ENCODE results near the gene ZNF473.

Gene ZNF473

GRCh38 chr19:50003810-50004419, 21.9 kb upstream of the ZNF473 start:
- peak; percentile 50 for DNase-seq

DNA sequence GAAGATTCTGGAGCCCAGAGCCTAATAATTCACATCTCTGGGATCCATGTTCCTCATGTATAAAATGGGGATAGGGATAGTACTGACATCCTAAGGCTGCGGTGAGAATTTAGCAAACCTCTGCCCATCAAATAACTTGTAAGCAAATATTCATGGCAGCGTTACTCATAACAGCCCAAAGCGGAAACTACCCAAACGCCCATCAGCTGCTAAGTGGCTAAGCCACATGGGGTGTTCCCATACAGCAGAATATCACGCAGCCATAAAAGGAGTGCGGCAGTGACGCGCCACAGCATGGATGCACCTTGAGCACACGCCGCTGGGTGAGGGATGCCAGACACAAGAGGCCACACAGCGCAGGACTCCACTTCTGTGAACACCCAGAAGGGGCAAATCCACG, 20.4 kb upstream of the ZNF473 start:
- no peak for DNase-seq

- no peak for DNase-seq
These were observed 18.6 kb upstream of the ZNF473 start for GRCh38 chr19:50007170-50007569.

- no peak for DNase-seq
These were observed 17.9 kb upstream of the ZNF473 start for GRCh38 chr19:50007947-50008346.

DNA sequence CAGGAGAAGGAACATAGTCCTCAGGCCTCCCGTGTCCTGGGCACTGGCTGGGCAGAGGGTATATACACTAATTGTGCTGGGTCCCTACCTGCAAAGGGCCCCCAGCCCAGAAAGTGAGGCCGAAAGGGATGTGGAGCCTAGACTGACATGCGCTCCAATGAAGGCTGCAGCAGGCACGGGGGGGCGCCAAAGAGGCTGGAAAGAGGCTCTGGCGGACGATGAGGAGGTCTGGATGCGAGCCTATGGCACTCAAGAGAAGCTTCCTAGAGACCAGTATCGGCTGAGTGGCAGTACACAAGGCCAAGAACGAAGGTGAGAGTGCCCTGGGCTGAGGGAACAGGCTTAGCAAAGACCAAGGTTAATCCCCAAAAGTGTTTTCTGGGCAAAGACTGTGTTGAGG, 17.3 kb upstream of the ZNF473 start:
- DNase-seq = no peak

- no peak for DNase-seq
These were observed 9.5 kb upstream of the ZNF473 start for GRCh38 chr19:50016225-50016807.

GRCh38 chr19:50020481-50020880, 5.3 kb upstream of the ZNF473 start:
- no peak for DNase-seq

DNA sequence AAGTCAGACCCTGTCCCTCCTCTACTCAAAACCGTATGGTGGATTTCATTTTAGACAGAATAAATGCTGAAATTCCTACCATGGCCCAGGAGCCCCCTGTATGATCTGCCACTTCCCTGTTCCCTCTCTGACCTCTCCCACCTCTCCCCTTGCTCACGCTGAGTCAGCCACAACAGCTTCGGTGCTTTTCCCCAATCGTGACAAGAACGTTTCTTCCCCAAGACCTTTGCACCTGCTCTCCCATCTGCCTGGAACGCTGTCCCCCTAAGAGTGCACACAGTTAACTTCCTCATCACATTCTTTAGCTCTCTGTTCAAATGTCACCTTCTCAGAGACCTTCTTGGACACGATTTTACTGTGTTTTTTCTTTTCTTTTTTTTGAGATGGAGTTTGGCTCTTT, 3.0 kb upstream of the ZNF473 start:
- DNase-seq = no peak

DNA sequence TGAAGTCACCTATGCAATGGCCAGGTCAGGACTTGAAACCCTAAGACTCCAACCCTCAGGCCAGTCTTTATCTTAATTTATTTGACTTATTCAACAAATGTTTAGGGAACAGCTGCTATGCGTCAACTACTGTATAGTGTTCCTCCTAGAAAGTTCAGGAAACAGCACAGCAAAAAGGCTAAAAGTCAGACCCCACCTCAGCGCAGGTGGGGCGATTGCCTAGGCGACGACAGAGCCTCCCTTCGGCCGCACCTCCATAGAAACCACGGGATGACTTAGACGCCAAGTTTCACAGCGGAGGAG, 1.1 kb upstream of the ZNF473 start:
- no peak for DNase-seq

GRCh38 chr19:50025022-50025793, 597 bp upstream of the ZNF473 start, which contains the start of gene VRK3:
VRK3 (minus strand) TSS chr19:50025372; CDS start chr19:50016162, 9,210 bp downstream.
- DNase-seq = peak; percentile 100

- DNase-seq = no peak
These were observed 723 bp downstream of the ZNF473 start for GRCh38 chr19:50026550-50026906.

DNA sequence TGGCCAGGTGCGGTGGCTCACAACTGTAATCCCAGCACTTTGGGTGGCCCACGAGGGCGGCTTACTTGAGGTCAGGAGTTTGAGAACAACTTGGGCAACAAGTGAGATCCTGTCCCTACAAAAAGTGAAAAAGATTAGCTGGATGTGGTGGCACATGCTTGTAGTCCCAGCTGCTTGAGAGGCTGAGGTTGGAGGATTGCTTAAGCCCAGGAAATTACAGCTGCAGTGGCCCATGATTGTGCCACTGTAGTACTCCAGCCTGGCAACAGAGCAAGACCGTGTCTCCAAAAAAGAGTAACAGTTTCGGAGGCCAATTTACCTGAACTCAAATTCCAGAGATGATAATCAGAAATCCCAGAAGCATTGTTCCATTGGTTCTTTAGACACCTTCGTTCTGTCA, 4.4 kb downstream of the ZNF473 start:
- no peak for DNase-seq

DNA sequence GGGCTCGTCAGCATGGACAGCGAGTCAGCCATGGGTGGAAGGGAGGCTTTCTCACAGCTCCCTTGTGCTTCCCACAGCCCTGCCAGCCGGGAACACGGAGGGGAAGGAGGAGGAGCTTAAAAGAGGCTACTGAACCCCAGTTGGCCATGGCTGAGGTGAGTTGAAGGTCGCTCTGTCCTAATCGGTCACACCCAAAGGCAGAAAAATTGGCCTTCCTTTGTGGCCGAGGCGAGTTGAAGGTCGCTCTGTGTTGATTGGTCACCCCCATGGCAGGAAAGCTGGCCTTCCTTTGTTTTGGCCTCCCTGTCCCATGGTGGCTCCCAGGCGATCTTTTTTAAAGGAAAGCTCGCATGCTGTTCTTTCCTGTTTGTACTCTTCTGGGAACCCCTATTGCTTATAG, 5.1 kb downstream of the ZNF473 start:
- no peak for DNase-seq

DNA sequence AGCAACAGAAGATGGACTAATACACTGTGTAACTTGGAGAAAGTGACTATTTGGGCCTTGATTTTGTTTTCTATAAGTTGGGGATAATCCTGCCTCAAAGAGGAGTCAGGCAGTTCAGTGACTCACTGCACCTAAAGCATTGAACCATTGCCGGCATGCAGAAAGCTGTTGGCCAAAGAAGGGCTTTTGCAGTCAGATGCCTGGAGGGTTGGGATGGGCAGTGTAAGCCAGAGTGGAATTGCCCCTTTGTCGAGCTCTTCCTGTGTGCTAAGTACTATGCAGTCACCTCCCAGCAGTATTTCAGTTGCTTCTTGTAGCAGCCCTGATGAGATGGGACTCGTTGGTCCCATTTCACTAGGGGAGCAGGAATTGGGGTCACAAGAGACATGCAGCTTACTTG, 11.1 kb downstream of the ZNF473 start:
- DNase-seq = no peak

GRCh38 chr19:50039968-50040367, 14.2 kb downstream of the ZNF473 start:
- DNase-seq = no peak

DNA sequence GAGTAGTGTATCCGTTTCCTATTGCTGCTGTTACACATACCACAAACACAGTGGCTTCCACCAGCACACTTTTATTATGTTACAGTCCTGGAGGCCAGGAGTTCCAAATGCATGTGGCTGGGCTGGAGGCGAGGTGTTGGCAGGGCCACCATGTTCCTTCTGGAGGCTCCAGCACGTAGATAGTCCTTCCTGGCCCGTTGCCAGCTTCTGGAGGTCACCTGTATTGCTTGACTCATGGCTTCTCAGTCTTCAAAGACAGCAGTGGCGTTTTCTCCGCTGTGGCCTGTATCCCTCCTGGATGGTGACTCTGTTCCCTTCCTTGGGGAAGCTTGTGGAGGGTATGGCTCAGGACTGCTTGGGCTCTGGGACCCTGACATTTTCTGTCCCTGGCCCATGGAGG, 15.2 kb downstream of the ZNF473 start:
- no peak for DNase-seq

DNA sequence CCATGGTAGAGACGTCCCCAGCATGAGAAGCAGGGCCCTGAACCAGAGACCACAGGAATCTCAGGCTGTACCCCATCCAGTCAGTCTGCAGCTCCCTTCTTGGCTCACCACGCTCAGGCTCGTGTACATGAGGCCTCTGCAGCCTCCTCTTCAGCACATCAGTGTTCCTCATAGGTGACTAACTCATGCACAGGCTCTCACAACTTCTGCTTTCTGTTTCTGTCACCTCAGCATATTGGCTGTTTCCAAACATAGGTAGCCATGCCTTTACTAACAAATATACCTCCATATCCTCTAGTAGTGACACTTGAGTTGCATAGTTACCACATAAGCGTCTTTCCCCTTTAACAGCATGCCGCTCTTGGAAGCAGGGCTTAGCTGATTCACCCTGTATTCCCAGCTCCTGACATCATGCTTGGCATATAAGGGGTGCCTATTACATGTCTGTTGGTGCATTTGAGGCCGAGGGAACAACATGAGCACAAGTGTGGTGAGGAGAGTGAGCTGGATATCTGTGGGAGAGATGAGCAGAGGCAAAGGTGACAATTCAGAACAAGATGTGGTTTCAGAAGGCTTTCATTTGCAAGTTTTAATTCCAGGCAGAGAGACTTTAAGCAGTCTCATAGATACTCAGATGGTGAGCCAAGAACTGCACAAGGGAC, 16.7 kb downstream of the ZNF473 start:
- no peak for DNase-seq

DNA sequence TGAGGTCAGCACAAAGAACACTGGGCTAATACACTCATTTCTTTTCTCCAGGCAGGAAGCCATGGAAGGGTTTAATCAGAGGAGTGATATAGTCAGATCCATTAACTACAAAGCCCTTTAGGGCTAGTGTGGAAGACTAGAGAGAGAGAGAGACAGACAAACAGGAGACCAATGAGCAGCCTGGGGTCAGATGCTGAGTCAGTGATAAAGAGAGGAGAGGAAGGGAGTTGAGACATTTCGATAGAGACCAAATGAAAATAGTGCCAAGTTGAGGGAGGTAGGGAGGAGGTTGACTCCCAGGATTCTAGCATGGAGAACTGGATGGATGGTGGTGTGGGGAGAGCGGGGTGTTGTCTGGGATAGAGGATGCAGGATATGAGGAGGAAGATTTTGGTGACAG, 18.2 kb downstream of the ZNF473 start:
- DNase-seq = no peak

- DNase-seq = no peak
These were observed 19.1 kb downstream of the ZNF473 start for GRCh38 chr19:50044922-50045321.

DNA sequence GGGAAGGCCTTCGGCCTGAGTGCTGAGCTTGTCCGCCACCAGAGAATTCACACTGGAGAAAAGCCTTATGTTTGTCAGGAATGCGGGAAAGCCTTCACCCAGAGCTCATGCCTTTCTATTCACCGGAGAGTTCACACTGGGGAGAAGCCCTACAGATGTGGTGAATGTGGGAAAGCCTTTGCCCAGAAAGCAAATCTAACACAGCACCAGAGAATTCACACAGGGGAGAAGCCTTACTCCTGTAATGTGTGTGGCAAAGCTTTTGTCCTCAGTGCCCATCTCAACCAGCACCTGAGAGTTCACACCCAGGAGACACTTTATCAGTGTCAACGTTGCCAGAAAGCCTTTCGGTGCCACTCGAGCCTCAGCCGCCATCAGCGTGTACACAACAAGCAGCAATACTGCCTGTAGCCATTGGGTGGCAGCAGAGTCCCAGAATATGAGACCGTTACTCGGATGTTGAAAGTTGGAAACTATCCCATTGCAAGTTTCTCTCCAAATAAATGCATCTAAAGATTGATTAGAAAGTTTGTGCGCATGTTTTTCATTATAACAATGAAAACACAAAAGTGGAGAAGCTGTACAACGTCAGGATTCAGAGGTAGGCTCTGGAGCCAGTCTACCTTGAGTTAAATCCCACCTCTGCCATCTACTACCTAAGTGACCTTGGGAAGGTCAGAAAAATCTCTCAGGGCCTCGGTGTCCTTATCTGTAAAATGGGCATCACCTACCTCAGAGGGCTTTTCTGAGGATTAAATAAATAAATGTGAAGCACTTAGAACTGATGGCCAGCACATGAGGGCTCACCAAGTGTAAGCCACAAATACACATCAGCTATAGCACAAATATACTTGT, 21.1 kb downstream of the ZNF473 start:
- DNase-seq = peak; percentile 50

- DNase-seq = no peak
These were observed 21.9 kb downstream of the ZNF473 start for GRCh38 chr19:50047671-50048070.

GRCh38 chr19:50050406-50051227, 24.8 kb downstream of the ZNF473 start:
- peak; percentile 87 for DNase-seq
